A549 (cell line): ENCODE measurements around the gene GLT1D1.

Experiments used
- MAX ChIP-seq: IDR thresholded peaks from 2 replicates; pipeline ENCODE4 v1.6.1; 2012
- NFE2L2 ChIP-seq: fragments of 150-350 bp; conservative IDR thresholded peaks from 2 replicates; pipeline ENCODE4 v1.6.1; 2014; ENCODE audit warnings: low read length
- POLR2A ChIP-seq: IDR thresholded peaks from 2 replicates; pipeline ENCODE4 v1.6.1; 2012; ENCODE audit warnings: mild to moderate bottlenecking, low read length
- REST ChIP-seq: fragments of 200-600 bp; sonication (generic); IDR thresholded peaks from 2 replicates; pipeline ENCODE4 v1.6.1; 2016; ENCODE audit warnings: antibody characterized with exemption, mild to moderate bottlenecking, moderate library complexity
- TF ChIP-seq, protein P1 (sequence below): fragments of >200 bp; sonication (Bioruptor Twin); formaldehyde crosslinking; IDR thresholded peaks from 3 replicates; pipeline ENCODE4 v1.5.1; 2016

DNA sequence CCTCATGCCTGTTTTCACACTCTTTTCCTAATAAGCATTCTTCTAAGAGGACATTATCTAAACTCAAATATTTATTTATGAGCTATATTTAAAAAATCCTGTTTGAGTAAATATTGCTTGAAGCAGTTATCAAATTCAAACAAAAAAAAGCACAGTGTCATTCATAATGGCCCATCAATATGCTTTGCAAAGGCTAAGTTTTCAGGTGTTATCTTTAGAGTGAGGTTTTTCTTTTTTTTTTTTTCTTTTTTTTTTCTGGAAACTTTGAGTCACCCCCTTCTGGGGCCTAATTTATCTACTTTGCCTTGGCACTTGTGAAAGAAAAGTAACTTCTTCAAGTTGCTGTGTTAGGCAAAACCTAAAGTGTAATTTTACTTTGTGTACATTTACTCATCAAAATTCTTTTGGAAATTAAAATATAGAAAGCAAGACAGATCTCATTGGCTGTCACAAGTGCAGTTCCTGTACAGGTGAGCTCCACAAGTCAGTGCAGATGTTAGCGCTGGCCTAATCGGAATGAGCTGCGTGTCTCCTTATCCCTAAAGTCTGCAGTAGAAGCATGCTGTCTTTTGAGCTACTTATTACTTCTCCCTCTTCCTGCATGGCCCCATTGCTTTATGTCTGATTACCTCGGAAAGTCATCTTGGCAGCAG, 53.3 kb downstream of the GLT1D1 start:
- TF ChIP-seq, protein P1, sequence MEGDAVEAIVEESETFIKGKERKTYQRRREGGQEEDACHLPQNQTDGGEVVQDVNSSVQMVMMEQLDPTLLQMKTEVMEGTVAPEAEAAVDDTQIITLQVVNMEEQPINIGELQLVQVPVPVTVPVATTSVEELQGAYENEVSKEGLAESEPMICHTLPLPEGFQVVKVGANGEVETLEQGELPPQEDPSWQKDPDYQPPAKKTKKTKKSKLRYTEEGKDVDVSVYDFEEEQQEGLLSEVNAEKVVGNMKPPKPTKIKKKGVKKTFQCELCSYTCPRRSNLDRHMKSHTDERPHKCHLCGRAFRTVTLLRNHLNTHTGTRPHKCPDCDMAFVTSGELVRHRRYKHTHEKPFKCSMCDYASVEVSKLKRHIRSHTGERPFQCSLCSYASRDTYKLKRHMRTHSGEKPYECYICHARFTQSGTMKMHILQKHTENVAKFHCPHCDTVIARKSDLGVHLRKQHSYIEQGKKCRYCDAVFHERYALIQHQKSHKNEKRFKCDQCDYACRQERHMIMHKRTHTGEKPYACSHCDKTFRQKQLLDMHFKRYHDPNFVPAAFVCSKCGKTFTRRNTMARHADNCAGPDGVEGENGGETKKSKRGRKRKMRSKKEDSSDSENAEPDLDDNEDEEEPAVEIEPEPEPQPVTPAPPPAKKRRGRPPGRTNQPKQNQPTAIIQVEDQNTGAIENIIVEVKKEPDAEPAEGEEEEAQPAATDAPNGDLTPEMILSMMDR = no peak
- no peak for TF ChIP-seq POLR2A
- no peak for TF ChIP-seq REST
- TF ChIP-seq MAX = no peak
- no peak for TF ChIP-seq NFE2L2
